GM10847 (cell line): ENCODE results near the gene LHFPL6.

ENCODE experiments used
- POLR2A ChIP-seq: IDR thresholded peaks from 2 replicates; pipeline ENCODE4 v1.6.1; 2011; ENCODE audit not compliant: insufficient read length; ENCODE audit errors: extremely low read depth

LHFPL6 gene

DNA sequence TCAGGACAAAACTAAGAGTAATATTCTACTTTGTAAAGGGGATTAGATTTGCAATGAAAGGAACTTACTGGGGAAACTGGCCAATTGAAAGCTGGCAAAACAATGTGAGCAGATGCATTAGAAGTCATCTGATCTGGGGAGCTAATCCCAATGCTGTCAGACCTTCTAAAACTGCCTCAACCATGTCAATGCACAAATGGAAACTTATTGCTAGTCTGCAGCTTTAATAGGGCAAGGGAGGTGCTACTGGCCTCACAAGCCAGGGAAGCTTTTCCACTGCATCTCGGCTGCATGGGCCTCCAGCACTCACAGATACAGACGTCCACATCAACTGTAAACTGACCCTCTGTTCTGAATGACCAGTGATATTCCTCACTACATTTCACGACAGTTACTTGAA lies 154.2 kb downstream of the LHFPL6 start:
- TF ChIP-seq POLR2A, result no peak

DNA sequence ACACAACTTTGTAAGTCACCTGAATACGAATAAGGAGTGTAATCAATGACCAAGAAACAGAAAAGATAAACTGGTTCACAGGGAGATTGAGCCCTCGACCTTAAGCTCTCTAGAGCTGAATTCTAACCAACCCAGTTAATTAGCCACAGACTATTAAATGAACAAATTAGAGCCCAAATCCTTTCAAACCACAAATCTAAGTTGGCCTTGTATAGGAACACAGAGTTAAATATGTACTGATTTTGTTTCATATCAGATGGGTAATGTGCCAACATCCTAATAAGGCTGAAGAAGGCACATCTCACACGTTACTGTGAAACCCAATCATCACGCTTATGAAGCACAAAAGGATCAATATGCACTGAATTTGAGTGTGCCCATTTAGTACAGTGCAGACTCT lies 156.1 kb downstream of the LHFPL6 start:
- TF ChIP-seq POLR2A, result no peak

DNA sequence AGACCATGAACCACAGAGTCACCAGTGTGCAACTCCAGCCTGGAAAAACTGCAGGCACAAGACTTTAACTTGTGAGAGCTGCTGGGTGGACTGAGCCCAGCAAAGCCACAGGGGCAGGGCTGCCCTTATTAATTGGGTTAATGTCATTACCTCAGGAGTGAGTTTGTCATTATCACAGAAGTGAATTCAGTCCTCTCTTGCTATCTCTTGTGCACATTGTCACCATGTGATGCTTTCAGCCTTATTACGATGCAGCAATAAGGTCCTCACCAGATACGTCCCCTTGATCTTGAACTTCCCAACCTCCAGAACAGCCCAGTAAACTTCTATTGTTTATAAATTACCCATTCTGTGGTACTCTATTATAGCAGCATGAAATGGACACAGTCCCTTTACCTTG lies 158.1 kb downstream of the LHFPL6 start:
- no peak for TF ChIP-seq POLR2A

DNA sequence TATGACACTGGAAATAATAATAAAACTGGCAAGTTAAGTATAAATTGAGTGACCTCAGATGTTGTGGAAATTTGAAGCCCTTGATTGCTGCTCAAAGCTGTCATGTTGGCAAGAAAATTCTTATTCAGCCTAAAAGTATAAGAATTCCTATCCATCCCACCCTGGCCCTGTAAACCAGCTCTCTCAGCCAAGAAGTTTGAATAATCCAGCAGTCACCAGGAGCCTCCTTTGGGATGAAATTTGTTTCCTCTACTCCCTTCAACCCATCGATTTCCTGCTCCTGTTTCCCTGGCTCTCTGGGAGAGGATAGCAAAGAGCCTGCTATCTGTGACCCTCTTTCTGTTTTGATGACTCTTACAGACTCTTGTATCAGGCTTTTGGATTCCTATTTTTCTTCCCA lies 169.3 kb downstream of the LHFPL6 start:
- TF ChIP-seq POLR2A, result no peak

DNA sequence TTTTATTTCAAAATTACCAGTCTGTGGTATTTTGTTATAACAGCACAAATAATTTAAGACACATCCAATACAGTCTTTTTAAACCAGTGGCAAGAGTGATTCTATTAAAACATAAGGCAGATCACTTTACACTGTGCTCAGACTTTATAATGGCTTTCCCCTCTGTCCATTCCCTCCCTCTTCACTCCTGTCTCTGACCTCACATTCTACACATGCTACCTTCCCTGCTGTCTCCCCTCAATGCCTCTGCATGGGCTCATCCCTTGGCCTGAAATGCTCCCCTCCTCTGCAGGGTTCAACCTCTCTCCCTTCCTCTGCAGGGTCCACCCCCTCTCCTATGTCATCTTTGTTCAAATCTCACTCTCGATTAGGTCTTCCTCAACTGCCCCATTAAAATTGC lies 170.8 kb downstream of the LHFPL6 start:
- no peak for TF ChIP-seq POLR2A

DNA sequence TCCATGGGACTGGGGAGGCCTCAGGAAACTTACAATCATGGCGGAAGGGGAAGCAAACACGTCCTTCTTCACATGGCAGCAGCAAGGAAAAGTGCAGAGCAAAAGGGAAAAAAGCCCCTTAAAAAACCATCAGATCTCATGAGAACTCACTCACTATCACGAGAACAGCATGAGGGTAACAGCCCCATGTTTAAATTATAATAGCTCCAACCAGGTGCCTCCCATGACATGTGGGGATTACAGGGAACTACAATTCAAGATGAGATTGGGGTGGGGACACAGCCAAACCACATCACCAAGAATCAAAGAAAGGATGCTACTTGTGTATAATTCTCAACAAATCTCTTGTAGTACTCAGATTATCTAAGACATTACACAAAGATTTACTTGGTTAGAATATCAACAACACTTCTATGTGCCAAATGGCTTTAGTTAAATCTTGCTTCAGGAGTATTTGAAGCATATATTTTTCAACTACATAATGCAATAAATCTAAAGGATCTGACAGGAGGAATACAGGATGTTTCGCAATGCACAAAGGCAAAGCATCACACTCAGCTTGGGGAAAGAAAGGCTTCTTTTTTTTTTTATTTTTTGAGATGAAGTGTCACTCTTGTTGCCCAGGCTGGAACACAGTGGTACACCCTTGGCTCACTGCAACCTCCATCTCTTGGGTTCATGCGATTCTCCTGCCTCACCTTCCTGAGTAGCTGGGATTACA lies 180.0 kb downstream of the LHFPL6 start:
- TF ChIP-seq POLR2A, result no peak

DNA sequence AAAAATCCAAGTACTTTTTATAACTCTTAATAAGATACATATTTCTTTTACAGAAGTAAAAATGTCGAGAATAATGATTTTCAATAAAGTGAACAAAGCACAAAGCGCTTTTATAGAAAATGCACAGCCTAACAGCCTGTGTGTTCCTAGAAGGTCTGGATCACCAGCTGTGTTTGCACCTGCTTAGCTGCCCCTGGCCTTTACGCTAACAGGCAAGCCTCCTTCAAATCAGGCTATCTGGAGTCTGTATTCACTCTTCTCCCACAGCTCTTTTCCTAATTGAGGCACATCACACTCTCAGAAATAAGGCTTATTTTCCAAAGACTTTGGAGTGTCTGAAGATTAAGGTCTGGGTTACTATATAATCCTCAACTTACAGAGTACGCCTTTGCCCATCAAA lies 183.1 kb downstream of the LHFPL6 start:
- no peak for TF ChIP-seq POLR2A

DNA sequence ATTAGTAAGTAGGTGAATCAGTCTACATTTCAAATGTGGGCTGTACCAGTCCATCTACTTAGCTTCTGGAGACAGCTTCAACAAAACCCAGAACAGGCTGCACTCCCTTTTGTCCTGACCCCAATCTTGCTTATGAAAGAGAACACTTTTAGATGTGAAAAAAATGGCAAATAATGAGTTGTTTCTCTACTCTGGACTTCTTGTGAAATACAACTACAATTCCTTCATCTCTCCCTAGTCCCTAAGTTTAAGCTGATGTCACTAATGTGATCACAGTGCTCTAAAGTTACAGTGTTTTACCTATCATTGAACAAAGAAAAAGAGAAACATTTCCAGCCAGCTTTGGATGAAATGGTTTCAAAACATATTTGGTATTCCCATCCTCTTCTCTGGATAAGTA lies 183.9 kb downstream of the LHFPL6 start:
- no peak for TF ChIP-seq POLR2A

DNA sequence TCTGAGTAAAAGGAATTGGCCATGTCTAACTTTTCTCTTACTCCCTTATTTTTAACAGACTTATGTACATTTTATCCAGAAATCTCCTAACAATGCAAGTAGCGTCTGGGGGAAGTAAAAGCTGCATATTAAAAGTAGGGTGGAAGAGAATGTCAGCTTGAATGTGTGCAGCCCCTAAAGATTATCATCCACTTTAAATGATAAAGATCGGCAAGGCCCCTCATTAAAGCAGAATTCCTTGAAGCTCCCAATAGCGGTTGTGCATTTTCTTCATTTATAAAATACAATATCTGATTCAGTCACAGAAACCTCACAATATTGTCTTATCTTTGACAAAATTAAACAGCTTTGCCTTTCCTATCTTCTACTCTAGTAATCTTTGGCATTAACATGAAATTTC lies 184.6 kb downstream of the LHFPL6 start:
- TF ChIP-seq POLR2A, result no peak

DNA sequence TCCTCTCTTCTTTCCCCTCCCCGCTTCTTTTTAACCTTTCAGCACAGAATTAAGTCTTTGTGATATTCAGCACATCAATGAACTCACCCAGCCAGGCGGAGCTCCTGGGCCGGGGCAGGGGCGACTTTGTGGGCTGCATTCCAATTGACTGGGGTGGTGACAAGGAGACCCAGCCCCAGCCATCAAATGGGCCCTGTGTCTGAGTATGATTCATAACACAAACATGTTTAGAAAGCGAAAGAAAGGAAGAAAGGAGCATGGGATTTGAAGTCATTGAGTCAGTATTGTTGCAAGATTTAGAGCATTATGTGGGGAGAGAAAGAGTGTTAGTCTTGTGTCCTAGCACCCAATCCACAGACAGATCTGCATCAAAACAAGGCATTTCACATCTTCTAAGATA lies 185.3 kb downstream of the LHFPL6 start:
- TF ChIP-seq POLR2A, result no peak

DNA sequence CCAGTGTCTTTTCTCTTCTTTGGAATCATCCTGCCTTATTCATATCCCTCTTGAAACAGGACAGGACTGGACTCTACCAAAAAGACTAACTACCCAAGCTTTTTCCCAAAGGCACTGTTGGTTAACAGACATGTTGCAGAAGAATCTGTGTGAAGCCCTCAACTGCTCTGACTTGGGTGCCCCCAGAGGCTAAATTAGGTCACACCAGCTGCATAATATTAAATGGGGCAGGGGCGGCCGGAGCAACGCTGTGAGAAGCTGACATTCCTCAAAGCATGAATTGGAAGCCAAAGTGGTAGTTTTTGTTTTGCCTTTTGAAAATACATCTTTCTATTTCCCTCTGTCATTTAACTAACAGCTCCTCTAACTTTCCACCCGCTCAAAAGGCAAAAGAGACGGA lies 185.9 kb downstream of the LHFPL6 start:
- TF ChIP-seq POLR2A, result no peak

DNA sequence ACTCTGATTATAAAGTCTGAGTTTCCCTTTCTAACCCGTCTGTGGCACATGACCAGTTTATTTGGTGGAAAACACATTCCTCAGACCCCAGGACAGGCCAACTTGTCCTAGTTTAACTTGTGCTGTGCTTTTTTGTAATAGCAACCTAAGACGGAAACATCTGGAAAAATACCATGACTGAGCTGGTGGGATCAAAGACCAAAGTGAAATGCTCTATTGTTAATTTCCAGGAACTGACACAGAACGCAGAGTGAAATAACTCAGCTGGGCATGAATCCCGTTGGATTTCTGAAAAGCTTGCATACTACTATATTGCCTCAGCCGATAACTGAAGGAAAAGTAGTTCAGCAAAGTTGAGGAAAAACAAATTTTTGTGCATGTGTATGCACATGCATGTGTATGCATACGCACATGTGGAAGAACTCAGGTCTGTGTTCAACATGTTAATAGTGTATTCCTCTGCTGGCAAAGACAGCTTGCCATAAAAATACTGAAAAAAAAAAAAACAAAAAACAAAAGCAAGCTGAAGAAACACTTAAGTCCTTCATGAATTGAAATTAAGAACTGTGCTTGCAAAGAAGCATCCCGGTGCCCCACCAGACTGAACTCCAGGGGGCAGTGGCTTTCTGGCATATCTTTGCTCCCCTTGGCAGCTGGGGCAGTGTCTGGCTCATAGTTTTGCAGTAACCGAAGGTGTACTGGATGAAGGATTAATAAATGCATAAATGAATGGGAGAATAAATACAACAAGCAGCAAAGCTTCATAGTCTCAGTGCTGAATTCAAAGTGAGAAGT lies 187.8 kb downstream of the LHFPL6 start:
- TF ChIP-seq POLR2A, result no peak

DNA sequence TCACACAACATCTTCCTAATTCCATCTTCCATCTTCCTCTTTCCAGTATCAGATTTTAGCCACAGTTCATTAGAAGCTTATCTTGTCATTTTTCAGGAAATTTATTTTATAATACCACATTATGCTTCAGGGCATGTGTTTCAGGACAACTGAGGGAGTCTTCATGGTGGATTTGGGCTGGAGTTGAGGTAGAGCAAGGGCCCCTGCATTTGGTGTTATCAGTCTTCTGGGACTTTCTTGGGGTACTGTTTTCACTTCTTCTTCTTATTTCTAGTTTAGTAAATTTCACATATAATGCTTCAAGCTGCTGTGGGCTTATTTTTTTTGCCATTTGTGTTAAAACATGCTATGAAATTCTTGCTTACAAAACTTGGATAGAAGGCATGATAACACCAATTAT lies 188.7 kb downstream of the LHFPL6 start:
- no peak for TF ChIP-seq POLR2A

DNA sequence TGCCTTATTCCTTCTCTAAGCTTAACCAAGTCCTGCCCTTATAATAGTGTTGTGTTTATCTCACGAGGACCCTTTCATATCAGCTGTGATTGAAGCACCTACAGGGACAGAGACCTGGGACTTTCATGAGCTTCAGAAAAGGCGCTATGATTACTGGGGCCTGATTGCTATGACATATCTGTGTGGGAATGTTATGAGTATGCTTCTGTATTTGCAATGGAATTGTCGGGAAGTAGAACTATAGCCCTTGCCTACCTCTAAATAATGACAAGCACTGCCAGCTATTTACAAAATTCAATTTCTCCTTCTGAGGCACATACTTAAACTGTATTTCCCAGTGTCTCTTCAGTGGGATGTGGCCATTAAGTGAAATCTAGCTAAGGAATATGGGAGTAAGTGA lies 191.5 kb downstream of the LHFPL6 start:
- TF ChIP-seq POLR2A, result no peak

DNA sequence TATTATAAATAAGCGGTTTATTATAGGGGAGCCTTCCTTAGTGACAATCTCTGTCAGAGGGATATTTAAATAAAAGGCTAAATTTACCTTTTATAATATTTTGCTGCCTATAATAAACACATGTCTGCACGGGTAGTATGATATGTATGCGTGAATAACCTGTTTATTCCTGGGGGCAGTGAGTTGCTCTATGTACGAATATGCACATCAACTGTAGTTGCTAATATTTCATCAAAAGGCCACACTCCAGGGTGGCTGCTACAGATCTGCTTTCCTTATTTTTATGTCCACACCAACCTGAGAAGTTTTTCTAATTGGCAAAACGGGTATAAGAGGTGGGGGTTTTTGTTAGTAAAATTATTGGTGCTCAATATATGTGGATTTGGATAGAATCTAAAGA lies 192.0 kb downstream of the LHFPL6 start:
- no peak for TF ChIP-seq POLR2A

DNA sequence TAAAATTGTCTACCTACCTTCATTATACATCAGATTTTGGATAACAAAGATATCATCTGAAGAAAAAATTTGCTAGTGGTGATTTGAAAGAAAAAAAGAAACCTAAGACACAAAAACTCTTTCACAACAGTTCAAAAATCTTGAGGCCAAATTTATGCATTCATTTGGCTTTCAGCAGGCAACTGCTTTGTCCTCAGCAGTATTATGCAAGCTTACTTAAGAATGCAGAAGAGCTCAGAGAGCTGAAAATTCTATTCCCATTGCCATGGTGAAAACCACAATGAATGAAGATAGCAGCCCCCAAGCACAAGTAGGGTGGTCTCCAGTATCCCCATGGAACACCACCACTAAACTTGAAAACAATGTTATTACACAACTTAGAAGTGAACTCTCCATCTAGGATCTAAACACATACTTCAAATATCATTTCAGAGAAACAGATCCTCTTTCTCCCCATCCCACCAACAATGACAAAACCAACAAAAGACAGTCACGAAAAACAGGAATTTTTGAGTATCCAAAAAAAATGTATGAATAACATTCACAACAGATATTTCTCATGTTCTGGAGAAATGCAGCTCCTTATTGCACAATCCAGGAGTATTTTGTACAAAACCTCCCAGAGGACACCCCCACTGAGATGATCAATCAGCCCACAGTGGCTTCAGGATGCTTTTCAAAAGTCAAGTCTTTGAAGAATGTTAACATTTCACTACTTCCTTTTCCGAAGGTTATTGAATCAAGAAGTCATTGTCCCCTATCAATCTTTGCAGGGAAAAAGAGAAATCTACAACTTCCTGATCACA lies 192.7 kb downstream of the LHFPL6 start:
- no peak for TF ChIP-seq POLR2A
